ENCODE measurements around the gene KIAA1755. TPM values are rescaled to one million over a fixed set of nuclear protein-coding genes. Genes with fewer than 3 reads are reported as not detected.

KIAA1755 gene
- polyA plus RNA-seq, 3 donors: 1.9 to 2.9 (median 2.3) TPM

DNA sequence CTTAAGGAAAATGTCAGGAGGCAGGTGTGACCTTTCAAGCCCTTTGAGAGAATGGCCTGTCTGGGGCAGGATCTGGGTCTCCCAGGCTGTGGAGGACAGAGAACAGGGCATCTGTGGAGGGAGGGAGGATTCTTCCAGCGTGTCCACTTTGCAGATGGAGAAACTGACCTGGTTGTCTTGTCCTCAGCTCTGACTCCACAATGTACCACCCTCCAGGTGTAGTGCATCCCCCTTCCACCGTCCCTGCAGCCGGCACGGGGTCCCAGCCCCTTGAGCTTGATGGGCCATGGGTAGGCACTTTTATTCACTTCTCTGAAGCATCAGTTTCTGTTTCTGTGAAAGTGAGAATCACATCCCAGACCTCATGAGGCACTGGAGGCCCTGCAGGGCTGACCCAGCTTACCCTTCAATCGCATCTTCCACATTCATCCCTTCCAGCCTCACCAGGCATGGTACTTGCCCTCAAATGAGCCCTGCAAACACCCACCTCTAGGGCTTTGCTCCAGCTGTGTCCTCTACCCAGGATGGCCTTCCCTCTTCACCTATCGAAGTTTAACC lies 90.8 kb downstream of the KIAA1755 start:
- no peak for DNase-seq (ENCODE audit: low read depth in 3 of 3, low spot score in 2 of 3)

DNA sequence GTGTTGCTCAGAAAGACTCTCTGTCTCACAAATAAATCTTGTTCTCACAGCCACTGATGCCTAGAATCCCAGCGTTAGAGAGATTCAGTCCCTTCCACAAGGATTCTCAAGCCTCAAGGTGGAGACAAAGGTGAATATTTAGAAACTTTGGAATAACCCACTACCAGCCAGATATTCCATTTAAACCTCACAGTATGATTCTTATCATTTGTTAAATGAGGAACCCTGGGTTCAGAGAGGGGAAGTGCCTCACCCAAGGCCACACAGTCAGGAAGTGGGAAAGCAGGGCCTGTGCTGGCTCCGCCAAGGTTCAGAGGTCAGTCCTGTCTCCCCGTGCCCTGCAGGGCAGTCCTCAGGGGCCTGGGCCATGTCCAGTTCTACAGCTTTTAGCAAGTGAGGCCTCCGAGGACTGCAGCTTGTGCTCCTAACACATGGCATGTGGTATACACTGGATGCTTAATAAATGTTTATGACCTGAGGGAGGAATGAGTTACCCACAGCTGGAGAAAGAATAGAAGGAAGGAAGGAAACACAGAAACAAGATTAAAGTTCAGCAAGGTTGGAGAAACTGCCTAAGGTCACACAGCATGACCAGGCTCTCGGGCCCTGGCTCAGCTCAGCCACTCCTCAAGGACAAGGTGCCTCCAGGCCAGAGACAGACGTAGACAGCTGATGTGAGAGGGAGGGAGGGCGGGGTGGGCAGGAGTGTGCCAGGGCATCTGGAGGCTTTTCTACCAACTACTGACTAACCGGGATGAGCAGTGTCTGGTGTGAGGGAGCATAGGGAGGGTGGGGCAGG lies 91.5 kb downstream of the KIAA1755 start:
- no peak for DNase-seq (ENCODE audit: low read depth in 3 of 3, low spot score in 2 of 3)

DNA sequence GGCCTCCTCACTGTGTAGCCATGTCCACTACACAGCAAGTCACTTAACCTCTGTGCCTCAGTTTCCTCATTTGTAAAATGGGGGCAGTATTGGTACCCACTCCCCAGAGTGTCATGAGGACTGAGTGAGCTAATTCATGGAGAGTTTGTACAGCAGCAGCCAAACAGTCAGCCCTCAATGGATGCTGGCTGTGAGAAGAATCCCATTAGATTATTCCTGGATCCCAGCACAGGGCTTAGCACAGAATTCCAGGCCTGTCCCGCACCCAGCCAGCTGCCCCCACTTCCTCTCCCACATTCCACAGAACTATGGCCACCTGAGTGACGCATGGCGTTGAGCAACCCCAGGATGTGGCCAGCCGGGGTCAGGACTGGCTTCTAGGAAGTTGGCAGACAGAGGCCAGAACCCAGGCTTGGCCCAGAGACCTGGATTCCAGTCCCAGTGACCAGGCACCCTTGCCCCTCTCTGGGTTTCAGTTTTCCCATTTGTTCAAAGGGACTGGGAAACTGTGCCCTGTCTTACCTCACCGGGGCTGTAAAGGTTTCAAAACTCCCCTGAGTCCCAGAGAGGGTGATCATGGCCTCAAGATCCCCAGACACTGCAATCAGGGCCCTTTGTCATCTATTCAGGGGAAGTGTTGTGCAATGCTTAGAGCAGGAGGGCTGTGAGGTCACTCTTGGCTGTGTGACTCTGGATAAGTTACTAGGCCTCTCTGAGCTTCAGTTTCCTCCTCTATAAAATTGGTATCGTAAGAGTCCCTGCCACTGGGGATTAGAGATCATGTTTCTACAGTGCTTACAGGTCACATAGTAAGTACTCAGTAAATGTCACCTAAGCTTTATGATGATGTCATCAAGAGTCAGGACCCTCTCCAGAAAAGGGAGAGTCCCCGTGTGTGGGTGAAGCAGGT lies 92.4 kb downstream of the KIAA1755 start:
- no peak for DNase-seq (ENCODE audit: low read depth in 3 of 3, low spot score in 2 of 3)

DNA sequence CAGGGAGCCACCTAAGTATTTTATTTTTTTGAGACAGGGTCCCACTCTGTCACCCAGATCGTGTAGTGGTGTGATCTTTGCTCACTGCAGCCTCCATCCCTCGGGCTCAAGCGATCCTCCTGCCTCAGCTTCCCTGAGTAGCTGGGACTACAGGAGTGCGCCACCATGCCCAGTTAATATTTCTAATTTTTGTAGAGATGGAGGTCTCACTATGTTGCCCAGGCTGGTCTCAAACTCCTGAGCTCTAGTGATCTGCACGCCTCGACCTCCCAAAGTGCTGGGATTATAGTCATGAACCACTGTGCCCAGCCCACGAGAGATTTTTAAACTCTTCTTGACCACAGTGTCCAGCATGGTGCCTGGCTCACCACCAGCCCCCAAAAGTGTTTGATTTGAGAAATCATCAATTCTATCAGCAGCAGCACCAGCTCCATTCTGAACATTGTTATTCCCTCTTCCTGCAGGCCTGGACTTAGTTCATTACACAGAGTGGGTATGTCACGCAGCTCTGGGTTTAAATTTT lies 93.1 kb downstream of the KIAA1755 start:
- DNase-seq (ENCODE audit: low read depth in 3 of 3, low spot score in 2 of 3): no peak

DNA sequence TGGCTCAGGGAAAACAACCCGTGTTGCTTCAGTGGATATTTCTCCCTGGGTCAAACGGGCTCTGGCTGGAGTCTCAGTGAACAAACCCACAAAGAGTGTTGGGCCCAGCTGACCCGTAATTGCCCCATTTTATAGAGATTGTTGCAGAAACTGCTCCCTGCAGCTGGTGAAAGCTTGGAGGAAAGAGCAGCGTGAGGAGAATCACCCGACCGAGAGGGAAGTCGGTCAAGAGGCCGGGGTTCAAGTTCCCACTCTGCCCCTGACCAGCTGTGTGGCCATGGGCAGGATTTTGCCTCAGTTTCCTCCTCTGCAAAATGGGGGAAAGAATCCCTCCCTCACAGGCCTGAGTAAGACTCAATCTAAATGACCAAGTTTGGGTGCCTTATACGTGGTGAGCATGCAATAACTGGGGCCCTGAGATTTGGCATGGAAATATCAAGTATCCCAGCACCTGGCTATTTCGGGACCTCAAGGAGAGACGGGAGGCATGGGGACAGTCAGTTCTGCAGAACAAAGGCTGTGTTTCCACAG lies 93.8 kb downstream of the KIAA1755 start:
- no peak for DNase-seq (ENCODE audit: low read depth in 3 of 3, low spot score in 2 of 3)

DNA sequence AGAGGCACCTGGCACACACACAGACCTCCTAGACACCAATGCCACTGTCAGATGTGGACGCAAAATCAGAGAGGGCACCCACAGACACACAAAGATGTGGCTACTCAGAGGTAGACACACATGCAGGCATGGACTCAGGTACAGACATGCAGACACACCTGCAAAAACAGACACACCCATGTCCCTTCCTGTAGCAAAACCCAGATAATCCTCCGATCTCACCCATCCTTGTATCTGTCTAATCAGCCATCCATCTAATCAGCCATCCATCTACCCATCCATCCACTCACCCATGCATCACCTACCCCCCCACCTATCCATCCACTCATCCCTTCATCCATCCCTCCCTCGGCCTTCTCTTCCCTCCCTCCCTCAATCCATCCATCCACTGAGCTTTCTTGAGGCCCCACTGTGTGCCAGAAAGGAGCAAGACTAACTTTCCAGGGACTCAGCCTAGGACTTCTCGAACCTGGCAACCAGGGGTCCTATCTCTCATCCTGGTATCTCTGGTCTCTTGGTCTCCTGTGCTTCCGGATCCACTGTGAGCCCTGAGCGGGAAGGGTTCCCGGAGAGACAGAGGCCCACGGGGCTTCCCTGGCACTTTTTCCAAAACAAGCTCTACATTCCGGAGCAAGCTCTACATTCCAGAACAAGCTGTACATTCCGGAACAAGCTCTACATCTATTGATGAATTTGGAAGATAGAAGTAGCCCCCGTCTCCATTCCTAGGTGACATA lies 94.4 kb downstream of the KIAA1755 start:
- no peak for DNase-seq (ENCODE audit: low read depth in 3 of 3, low spot score in 2 of 3)

DNA sequence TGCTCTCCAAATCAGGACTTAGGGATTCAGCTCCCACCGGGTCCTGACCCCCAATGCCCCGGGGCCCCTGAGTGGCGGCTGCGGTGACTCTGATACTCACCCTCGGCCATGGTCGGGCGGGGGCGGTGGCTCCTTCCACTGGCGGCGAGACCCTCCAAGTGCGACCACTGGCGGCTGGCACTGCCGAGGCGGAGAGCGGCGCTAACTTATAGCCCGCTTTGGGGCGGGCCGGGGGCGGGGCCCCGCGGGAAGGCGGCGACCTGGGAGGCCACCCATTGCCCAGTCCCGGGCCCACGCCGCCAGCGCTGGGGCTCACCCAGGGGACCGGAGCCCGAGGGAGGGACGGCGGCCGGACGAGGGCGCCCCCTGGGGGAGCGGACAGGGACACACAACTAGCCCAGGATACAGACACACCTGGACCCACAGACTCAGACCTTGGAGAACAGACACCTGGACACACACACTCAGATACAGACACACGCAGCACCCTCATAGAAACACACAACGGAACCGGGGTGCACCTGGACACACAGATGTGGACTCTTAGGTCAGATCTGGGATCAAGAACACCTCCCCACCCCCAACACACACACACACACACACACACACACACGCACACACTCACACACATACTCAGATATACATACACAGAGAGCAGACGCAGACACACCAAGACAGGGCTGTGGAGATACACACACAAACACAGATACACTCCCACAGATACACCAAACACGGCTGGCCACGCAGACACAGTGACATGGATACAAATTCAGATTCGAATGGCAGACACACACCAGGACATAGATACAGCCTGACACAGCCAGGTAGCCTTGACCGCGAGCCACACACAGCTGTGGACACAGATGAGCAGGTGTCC lies 95.2 kb downstream of the KIAA1755 start, which contains the start of gene TGM2:
TGM2 (minus strand) TSS at position 182 of the 877 bp plus-strand sequence; CDS start at position 110, 72 bp downstream.
- DNase-seq (ENCODE audit: low read depth in 3 of 3, low spot score in 2 of 3): no peak

DNA sequence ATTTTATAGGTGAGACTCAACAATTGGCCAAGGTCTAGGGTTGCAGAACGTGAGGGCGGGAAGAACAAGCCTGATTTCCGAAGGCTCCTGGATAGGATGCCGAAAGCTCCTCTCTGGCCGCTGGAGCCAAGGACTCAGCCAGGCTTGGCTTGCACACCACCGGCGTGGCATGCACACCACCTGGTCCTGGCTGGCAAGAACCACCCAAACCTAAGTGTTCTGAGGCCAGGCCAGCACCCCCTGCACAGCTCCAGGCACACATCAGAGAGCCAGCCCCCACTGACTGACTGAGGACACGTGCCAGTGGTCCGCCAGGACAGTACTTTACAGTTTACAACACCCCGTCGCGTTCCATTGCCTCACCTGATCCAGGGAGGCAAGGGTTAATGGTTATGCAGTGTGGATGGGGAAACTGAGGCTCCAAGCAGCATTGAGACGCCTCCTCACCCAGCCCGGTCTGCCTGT lies 95.9 kb downstream of the KIAA1755 start:
- no peak for DNase-seq (ENCODE audit: low read depth in 3 of 3, low spot score in 2 of 3)

DNA sequence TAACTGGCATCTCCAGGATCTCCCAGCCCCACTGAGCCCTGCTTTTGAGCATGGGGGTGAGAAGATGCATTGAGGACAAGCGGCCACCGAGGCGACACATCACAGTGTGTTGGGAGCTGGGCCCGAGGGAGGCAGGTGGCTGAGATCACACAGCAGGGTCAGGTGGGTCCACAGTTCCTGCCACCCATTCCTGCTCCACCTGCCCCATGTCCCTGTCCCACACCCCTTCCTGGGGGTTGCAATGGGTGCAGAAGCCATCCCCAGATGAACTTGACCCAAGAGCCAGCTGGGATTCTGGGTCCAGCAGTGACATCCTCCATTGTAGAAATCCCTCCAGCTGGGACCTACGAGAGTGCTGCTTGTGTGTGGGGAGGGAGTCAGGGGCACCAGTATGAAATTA lies 96.5 kb downstream of the KIAA1755 start:
- no peak for DNase-seq (ENCODE audit: low read depth in 3 of 3, low spot score in 2 of 3)

DNA sequence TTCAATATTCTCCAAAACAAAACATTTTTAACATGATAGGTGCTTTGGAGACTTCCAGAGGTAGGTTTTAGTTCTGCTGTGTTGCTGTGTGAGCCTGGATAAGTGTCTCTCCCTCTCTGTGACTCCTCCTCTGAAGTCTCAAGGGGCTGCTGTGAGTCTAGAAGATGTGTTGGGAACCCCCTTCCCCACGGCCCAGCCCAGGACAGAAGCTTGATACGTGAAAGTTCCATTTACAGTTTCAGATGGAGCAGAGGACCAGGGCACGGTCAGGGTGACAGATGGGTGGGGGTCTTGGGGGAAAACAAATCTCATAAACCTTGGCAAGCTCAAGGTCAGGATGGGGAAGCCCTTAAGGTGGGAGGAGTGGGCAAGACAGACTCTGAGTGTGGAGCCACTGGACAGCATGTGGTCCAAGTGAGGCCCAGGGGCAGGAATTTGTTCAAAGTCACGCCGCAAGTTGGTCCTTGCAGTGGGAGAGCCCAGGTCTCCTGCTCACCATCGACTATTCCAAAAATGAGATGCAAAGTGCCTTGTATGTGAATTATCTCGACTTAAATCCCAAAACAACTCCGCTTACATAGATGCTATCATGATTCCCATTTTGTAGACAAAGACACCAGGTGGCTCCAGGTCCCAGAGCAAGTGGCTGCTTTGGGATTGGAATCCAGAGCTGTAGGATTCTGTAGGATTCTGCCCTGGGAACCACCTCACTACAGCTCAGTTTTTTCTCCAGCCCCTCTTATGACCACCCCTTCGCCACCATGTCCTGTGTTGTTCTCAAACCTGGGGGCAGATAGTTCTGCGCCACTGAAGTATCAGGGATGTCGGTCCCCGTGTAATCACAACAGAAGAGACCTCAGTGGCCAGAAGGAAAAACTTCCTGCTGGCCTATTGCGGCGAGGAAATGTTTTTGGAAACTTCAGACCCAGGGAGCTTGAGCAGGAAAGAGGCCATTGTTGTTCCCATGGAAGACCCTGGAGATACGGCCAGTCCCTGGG lies 97.4 kb downstream of the KIAA1755 start:
- no peak for DNase-seq (ENCODE audit: low read depth in 3 of 3, low spot score in 2 of 3)

DNA sequence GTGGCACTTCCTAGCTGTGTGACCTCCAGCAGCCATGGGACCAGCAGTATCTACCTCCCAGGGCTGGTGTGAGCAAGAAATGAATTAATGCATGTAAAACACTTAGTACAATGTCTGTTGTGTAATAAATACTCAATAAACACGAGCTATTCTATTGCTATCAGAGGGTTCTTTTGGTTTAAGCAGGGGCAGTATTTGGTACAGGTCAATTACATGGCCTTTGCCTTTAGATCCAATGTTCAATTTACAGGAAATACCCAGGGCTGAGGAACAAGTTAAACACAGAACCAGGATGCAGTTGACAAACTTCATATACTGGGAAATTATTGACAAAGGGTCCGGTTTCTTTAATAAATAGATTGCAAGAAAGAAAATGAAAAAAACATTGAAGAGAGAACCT lies 98.4 kb downstream of the KIAA1755 start:
- no peak for DNase-seq (ENCODE audit: low read depth in 3 of 3, low spot score in 2 of 3)

DNA sequence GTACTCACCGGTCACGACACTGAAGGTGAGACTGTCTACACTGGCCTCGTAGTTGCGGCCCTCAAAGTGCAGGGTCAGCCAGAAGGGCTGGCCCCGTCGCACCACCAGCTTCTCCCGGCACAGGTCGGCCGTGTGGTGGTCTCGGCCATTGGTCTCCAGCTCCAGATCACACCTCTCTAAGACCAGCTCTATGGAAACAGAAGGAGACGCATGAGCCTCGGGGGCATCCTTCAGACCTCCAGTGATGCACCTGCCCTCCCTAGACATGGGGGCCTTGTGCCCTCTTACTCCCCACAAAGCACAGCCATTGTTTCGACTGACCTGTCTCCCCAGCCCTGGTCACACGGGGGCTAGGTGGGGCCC lies 99.1 kb downstream of the KIAA1755 start:
- no peak for DNase-seq (ENCODE audit: low read depth in 3 of 3, low spot score in 2 of 3)

Other genes with a start within 250 kb of the KIAA1755 start
- gene TTI1, start 227.3 kb downstream of the KIAA1755 start, polyA plus RNA-seq (ENCODE audit: insufficient read length in 3 of 3): 10 to 100 TPM; 24.6 to 29.4 (median 25.5) TPM
- gene RPRD1B, start 227.0 kb downstream of the KIAA1755 start, polyA plus RNA-seq (ENCODE audit: insufficient read length in 3 of 3): 10 to 100 TPM; 36.1 to 36.4 (median 36.2) TPM
- 10 to 100 TPM; 30.0 to 31.7 (median 31.5) TPM for gene TGM2, start 95.5 kb downstream of the KIAA1755 start, polyA plus RNA-seq (ENCODE audit: insufficient read length in 3 of 3)
- 1 to 10 TPM in 1 of 3 donors, under 1 TPM in 1, not detected in 1; 0.44 to 1.0 TPM for gene BPI, start 43.4 kb upstream of the KIAA1755 start, polyA plus RNA-seq (ENCODE audit: insufficient read length in 3 of 3)
- gene LBP, start 85.7 kb upstream of the KIAA1755 start, polyA plus RNA-seq (ENCODE audit: insufficient read length in 3 of 3): not detected
- gene SNHG17, start 174.6 kb upstream of the KIAA1755 start, polyA plus RNA-seq (ENCODE audit: insufficient read length in 3 of 3): 10 to 100 TPM; 26.7 to 64.9 (median 28.8) TPM
- 10 to 100 TPM; 33.7 to 36.5 (median 35.0) TPM for gene RALGAPB, start 212.1 kb upstream of the KIAA1755 start, polyA plus RNA-seq (ENCODE audit: insufficient read length in 3 of 3)

Data from right renal cortex interstitium (tissue), 3 donors.